ENCODE results near the gene SPATA21.
"Not testable (repeated sequence)": the region's sequence is repeated elsewhere in the genome, so short reads cannot be mapped to it uniquely, and the experiment has no call there.

The SPATA21 gene, protein sequence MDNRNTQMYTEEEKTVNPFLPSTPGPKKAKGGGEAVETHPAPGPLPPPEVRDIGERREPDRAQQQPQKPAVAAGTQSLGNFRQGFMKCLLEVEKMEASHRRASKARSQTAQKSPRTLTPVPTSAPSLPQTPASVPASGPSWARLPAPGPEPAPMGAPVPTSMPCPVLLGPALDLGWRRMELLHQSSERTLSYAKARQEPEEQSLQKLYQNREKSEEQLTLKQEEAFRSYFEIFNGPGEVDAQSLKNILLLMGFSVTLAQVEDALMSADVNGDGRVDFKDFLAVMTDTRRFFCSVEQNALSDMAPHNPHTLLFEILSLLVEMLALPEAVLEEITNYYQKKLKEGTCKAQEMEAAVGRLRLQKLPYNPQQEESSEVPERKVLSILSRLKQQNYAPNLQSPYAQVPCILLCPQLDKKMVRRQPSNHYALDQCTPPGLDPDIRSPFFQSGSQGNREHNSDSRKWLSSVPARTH

DNA sequence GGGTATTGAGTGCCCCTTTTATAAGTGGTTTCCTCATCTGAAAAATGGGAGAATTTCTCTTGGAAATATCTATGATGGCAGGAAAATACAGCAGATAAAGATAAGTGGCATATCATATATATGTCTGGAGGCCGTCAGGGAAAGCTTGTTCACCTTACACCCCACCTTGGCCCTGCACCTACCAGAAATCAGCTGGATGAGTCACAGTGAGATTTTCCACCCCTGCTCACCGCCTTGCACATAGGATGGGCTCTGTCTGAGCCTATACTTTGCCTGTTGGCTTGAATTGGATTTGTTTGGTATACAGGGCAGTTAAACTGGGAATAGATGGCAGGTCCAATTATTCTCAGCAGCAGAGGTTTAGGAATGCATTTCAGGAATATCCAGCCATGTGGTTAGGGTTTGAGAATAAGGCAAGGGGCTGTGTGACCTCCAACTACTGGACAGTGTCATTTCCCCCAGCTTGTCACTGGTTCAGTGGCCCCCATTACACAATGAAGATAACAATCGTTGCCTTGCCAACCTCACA lies at the start of gene SPATA21:
Gene SPATA21 (minus strand): TSS at position 479 of the 529 bp plus-strand sequence. CDS start 6,053 bp downstream, outside the sequence.
- no peak for DNase-seq (ENCODE audit: low read depth in 3 of 3)

DNA sequence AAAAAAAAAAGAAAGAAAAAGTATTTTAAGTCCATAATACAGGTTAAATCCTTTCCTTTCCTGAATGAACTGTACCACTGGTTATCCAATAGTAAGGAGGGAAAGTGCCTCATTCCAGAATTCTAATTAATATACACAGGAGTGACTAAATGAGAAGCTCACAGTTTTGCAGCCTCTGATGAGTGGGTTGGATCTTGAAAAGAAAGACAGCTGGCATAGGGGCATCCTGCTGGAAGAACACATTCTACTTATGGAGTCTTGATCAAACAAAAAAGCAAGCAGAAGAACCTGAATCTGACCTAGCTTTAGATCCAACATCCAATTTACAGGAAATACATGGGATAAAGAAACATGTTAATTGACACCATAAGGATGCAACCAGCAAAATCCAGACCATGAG lies 49.8 kb upstream of the SPATA21 start:
- DNase-seq (ENCODE audit: low read depth in 3 of 3) = not testable (repeated sequence)

DNA sequence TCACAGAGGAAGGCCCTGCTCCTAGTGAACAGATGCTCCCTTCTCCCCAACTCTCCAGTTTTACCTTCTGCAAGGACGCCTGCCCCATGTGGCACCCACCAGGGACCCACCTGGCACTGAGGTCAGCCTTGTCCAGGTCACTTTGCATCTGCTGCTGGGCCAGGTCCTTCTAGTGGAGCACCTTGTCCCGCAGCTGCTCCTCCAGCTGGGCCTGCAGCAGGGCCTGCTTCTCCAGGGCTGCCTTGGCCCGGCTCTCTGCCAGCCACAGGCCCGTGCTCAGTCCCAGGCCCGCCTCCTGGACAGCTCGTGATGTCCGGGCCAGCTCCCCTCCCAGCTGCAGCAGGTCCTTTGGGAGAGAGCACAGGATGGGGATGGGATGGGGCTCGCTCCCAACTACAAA lies 49.1 kb upstream of the SPATA21 start:
- DNase-seq (ENCODE audit: low read depth in 3 of 3) = not testable (repeated sequence)

DNA sequence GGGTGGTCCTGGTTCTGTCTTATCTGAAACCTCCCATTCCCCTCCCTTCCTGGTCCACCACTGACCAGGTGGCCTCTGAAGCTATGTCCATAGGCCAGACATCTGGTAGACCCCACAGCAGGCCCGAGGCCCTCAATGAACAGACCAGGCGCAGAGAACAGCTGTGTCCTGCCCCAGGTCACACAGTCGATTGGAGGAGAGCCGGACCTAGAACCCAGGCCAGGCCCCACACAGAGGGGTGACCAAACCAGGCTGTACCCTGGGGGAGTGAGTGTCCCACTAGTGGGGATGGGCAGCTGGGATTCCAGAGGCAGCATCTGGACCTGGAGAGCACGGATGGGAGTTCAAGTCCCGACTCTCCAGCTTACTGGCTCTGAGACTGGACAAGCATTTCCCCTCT lies 47.7 kb upstream of the SPATA21 start:
- no peak for DNase-seq (ENCODE audit: low read depth in 3 of 3)

DNA sequence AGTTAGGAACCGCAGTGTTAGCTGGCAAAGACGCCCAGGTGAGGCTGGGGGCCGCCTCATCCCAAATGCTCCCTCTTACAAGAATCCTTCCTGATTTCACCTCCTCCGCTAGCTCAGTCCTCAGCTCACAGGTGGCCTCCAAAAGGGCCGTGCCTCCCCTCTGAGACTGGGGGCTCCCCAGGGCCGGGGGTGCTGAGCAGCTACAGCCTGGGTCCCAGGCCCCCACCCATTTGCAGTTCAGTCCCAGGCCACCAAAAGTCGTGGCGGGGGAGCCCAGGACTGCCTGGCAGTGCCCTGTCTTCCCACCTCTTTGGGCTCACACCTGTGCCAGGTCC lies 47.2 kb upstream of the SPATA21 start:
- no peak for DNase-seq (ENCODE audit: low read depth in 3 of 3)

DNA sequence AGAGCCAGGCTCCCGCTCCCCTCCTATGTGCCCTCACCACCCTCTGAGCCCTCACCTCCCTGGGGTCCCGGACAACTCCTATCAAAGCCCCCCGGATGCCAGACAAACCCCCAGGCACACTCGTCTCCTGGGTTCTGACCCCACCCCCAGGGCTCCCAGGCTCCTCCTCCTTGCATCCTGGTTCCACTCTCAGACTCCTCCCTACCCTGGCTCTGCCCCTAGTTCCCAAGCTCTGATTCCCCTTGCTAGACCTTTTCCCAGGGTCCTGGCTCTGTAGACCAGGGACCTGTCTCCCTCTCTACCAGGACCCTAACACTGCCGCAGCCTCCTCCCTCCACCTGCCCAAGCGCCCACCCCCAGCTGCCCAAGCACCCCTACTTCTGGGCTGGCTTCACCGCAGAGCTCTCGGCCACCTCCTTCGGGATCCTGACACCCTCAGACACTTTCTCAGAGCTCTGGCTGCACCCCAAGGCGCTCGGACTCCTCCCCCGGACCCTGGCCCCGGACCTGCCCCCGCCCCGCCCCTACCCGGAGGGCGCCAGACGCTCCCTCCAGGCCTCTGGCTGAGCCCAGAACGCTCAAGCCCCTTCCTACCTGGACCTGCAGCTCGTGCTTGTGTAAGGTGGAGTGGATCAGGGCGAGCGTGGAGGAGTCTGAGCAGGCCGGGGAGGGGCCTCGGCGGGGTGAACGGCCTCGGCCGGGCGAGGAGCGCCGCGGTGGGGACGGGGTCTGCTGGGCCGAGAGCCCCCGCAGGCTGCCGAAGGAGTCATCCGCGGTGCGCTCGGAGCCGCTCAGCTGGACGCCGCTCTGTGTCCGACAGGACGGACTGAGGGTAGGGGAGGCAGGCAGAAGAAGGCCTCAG lies 46.6 kb upstream of the SPATA21 start:
- DNase-seq (ENCODE audit: low read depth in 3 of 3) = not testable (repeated sequence)

DNA sequence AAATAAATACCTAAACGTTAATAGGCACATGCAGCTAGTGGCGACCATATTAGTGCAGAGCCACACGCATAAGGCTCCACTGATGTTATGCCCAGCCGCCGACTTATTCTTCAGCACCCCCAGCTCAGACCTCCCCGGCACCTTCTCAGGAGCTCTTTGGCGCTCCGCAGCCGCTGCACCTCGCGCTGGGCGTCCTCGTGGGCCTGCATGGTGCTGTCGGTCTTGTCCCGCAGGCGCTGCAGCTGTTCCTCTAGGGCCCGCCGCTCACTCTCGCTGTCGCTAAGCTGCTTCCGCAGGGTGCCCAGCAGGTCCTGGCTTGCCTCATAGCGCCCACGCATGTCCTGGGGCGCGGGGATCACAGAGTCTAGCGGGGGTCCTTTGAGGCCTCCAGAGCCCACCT lies 45.9 kb upstream of the SPATA21 start:
- DNase-seq (ENCODE audit: low read depth in 3 of 3) = not testable (repeated sequence)

DNA sequence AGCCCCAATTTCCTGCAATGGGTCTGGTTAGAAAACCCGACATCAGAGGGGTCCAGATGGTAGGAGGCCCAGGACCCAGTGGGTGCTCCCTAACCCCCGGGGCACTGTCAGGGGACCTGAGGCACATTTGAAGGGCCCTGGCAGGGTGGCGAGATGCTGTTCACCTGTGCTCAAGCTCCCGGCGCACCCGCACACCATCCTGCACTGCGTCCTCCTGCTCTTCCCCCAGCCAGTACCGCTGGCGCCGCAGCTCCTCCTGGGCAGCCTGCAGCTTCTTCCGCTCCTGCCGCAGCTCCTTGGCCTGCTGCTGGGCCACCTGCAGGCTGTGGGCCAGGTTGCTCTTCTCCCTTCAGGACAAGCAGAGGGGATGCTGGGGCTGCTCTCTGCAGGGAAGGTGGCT lies 40.9 kb upstream of the SPATA21 start:
- no peak for DNase-seq (ENCODE audit: low read depth in 3 of 3)

DNA sequence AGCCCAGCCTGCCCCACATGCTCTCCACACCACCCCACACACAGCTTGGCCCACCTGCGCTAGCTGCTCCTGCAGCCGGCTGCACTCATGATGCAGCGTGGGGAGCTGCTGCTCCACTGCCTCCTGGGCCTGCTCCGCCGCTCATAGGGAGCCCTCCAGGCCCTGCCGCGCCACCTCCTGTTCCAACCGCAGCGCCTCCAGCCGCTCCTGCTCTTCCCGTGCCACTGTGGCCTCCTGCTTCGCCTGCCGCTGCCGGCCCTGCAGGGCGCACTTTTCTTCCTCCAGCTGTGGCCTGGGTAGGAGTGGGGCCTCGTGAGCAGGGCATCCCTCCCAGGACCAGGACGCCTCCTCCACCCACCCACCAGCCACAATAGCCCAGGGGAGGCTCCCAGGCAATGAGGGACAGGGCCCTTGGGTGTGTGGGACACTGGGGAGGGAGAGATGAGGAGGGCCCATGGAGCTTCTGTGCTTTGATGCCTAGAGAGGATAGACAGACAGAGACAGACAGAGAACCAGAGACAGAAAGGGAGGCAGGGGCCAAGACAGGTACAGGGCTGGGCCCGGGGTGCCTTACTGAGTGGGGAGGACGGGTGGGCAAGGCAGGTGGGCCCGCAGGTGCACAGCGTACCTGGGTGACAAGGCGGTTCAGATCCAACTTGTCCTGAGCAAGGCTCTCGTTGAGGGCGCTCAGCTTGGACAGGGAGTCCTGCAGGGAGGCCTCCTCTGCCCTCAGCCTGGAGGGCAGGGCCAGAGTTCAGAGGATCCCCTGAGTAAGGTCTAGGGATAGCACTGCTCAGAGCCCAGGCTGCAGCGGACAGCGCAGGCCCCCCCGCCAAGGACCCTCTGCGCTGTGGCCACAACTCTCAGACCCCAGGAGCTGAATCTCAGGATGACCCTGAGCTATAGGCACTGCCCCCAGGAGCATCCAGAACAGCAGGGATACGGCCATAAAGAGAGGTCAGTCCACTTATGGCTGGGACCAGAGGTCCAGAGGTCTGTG lies 38.8 kb upstream of the SPATA21 start:
- DNase-seq (ENCODE audit: low read depth in 3 of 3) = not testable (repeated sequence)

DNA sequence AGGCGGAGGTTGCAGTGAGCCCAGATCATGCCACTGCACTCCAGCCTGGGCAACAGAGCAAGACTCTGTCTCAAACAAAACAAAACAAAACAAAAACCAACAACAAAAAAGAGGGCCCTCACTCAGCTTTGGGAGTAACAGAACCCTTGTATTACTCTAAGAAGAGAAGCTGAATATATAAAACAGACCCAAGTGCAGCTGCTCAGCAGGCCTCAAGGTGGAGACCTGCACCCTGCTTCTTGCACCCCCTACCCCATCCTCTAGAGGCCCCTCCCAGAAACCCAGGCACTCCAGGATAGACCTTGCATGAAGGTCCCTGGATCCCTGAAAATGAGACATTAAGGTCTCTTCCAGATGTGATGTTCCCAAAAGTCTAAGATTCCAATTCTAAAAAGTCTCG lies 37.7 kb upstream of the SPATA21 start:
- not testable (repeated sequence) for DNase-seq (ENCODE audit: low read depth in 3 of 3)

DNA sequence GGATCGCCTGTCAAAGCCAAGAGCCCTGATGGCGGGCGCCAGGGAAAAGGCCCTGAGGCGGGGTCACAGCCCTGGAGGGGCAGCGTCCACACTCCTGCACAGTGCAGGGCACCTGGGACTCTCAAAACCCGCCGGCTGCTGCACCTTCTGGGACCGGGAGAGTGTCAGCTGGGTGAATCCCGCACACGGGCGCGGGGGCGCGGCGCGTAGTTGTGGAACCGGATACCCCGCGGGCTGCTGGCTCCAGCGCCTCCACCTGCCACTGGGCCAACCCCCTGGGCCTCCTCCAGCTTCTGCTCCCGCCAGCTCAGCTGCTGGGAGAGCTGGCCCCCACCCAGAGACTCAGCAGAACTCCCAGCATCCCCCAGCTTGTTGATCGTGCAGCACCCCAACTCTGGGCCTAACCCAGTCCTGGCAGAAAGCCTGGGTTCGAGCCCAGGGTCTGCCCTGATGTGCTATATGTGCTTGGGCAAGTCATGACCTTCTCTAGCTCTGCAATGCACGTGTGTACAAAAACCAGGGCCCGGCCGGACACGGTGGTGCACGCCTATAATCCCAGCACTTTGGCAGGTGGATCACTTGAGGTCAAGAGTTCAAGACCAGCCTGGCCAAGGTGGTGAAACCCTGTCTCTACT lies 37.1 kb upstream of the SPATA21 start:
- no peak for DNase-seq (ENCODE audit: low read depth in 3 of 3)

DNA sequence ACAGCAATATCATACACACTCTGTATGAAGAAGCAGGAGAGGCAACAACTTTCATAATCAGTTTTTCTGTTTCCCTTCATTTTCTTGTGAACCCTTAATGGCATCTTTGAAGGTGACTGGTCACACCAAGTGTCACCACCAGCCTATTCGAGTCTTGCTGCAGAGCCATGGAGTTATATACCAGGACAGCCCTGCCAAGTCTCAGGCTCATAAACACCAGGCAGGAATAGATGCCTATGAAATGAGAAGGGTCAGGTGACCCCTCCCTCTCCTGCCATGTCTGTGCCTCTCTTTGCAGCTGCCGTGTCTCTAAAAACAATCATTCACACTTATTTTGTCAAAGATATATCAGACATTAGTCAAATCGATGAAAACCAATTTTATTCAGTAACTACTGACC lies 31.3 kb upstream of the SPATA21 start:
- DNase-seq (ENCODE audit: low read depth in 3 of 3) = no peak

DNA sequence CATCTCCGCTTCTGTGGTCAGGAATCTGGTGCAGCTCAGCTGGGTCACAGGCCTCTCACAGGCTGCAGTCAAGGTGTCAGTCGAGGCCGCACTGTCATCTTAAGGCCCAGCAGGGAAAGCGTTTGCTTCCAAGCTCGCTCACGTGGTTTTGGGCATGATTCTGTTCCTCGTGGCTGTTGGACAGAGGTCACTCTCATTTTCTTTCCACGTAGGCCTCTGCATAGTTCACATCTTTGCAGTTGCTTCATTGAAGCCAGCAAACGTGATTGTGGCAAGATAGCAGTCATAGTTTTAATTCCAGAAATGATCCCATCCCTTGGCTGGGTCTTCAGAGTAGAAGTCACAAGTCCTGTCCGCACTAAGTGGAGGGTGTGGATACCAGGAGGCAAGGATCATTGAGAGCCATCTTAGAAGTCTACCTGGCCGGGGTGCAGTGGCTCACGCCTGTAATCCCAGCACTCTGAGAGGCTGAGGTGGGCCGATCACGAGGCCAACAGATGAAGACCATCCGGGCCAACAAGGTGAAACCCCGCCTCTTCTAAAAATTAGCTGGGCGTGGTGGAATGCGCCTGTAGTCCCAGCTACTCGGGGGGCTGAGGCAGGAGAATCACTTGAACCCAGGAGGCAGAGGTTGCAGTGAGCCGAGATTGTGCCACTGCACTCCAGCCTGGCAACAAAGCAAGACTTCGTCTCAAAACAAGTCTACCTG lies 27.8 kb upstream of the SPATA21 start:
- DNase-seq (ENCODE audit: low read depth in 3 of 3) = no peak

DNA sequence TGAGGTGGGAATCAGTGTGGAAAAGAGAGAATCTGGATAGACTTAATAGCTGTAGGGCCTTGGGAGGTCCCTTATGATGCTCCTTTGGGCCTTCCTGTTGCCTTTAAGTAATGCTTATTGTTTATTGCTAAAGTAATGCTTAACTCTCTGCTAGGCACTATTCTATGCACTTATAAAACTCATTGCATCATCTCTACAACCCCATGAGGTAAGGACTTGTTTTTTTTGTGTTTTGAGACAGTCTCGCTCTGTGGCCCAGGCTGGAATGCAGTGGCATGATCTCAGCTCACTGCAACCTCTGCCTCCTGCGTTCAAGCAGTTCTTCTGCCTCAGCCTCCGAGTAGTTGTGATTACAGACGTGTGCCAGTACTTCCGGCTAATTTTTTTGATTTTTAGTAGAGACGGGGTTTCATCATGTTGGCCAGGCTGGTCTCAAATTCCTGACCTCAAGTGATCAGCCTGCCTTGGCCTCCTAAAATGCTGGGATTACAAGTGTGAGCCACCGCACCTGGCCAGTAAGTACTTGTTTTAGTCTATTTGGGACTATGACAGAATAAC lies 25.6 kb upstream of the SPATA21 start:
- DNase-seq (ENCODE audit: low read depth in 3 of 3) = no peak

DNA sequence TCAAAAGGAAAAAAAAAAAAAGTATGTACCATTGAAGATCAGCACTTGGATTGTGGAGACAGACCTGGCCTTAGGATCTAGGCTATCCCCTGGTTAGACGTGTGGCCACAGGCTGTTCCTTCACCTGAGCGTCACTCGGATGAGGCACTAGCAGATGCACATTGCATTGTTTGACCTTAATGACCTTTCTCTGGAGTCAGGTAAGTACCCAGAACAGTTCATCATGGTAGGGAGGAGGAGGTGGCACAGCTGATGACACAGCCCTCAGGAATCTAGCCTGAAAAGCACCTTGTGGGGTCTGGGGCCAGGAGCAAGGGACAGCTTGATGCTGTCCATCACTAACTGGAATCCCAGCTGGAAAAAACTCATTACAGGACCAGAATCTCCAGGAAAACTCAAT lies 24.5 kb upstream of the SPATA21 start:
- no peak for DNase-seq (ENCODE audit: low read depth in 3 of 3)

DNA sequence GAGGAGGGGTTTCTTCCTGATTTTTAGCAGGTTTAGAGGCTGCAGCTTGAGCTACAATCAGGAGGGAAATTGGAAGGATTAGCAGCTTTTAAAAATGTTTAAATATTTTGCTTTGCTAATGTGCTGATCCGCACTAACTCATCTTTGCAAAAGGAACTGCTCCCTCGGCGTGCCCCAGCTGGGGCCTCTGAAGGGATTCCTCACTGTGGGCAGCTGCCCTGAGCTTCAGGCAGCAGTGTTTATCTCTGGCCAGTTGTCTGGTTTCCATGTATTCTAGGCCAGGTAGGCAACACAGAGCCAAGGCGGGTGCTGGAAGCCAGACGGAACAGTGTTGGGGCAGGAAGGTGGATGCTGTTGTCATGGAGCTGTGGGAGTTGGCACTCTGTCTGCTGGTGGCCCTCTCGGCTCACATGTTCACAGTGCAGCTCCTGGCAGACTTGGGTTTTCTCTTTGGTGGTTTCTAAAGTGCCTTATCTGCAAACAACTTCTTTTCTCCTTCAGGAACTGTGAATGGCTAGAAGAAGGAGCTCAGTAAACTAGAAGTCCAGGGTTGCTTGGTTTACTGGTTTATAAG lies 22.2 kb upstream of the SPATA21 start:
- DNase-seq (ENCODE audit: low read depth in 3 of 3) = no peak

DNA sequence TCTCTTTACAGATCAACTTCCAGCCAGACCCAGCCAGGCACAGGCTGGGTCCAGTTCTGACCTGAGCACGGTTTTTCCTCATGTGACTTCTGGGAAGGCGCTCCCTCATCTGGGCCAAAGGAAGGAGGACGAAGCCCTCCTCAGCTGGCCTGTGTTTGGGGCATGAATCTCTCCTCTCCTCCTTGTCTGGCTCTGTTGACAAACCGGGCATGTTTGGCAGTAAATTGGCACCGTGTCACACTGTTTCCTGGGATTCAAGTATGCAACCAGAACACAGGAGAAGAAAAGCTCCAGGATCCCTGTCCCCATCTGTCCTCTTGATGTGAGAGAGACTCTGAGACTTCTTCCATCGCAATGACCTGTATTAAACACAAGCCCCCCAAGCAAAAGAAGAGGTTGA lies 21.6 kb upstream of the SPATA21 start:
- no peak for DNase-seq (ENCODE audit: low read depth in 3 of 3)

DNA sequence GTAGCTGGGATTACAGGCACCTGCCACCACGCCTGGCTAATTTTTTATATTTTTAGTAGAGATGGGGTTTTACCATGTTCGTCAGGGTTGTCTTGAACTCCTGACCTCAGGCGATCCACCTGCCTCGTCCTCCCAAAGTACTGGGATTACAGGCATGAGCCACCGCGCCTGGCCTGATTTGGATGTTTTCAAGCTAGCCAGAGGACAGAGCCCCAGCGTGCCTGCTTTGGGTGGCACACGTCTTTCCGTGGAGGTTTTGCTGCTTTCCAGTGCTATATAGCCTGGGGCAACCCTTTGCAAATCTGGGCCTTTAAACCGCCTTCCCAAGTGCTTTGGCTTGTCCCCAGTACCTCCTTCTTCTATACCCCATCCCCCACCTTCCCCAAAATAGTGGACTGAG lies 18.9 kb upstream of the SPATA21 start:
- DNase-seq (ENCODE audit: low read depth in 3 of 3) = not testable (repeated sequence)

DNA sequence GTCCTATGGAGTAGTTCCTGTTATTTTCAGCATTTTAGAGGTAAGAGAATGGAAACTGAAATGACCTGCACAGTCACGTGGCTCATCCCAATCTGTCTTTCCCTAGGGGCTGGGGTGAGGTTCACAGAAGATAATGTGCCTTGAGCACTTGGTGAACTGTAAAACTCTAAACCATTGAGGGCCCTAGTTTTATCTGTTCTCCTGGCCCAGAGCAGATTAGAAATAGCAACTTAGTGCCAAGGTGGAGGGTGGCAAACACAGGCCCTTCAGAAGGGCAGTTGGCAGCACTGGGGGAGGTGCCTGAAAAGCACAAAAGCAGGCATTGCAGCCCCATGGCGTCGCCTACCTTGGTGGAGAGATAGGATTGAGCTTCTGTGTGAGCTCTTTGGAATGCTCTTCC lies 17.7 kb upstream of the SPATA21 start:
- not testable (repeated sequence) for DNase-seq (ENCODE audit: low read depth in 3 of 3)
